ENCODE results near the gene BLCAP.
A peak's percentile ranks its signal among the peaks of the same experiment; 100 is the strongest.
"Not testable (repeated sequence)": the region's sequence is repeated elsewhere in the genome, so short reads cannot be mapped to it uniquely, and the experiment has no call there.

The BLCAP gene, protein sequence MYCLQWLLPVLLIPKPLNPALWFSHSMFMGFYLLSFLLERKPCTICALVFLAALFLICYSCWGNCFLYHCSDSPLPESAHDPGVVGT

DNA sequence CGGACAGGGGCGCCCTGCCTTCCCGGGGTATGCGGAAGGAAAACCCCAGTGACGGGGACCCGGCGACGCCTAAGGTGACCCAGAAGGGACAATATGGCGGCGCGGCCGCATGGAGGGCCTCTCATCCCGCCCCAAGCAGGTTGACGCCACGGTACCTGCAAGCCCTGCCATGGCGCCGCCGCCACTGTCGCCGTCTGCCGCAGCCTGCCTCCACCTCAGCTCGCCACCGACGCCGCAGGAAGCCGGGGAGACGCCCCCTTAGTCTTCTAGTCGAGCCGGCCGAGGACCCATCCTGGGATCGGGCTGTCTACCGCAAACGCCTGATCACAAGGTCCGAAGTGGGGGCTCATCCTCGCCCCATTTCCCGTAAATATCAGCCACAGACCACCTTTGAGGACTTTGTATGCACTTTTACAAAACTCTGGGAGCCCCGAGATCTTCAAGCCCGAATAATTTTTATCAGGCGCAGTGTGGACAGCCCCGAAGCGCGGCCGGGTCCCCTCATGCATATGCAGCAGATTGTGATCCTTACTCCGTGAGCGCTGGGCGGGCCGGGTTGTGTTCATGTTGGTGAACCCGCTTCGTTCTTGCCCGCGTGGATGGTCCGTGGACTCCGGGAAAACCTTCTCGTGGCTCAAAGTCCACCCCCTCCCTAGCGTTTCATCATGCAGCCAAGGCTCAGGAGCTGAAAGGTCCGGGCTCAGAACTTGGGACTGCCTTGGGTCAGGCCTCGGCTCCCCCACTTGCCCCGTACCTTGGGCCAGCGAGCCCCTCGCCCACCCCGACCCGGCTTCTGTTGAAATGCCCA is at the start of gene BLCAP:
BLCAP (minus strand) TSS at position 239 of the 808 bp plus-strand sequence. CDS start 8,702 bp downstream, outside the sequence.
- H3K36me3 ChIP-seq = no peaks in the 10 kb centered on the region
- peak within 1 kb of the TSS; percentile 99 for H3K4me2 ChIP-seq
- no peak for TF ChIP-seq Cebpa-rat (IDR thresholded peaks at IDR 0.05)
- H3K27ac ChIP-seq = peak within 1 kb of the TSS; percentile 99
- no peaks in the 10 kb centered on the region for H3K9me3 ChIP-seq
- peak within 1 kb of the TSS; percentile 94 for H3K4me3 ChIP-seq
- H4K20me1 ChIP-seq = peaks cover 43% of the 10 kb centered on the region
- H3K9ac ChIP-seq = peak within 1 kb of the TSS; percentile 96
- H3K4me1 ChIP-seq = peaks cover 34% of the 10 kb centered on the region
- peaks cover 30% of the 10 kb centered on the region; the same call in 1 of the 2 replicates for H3K27me3 ChIP-seq

DNA sequence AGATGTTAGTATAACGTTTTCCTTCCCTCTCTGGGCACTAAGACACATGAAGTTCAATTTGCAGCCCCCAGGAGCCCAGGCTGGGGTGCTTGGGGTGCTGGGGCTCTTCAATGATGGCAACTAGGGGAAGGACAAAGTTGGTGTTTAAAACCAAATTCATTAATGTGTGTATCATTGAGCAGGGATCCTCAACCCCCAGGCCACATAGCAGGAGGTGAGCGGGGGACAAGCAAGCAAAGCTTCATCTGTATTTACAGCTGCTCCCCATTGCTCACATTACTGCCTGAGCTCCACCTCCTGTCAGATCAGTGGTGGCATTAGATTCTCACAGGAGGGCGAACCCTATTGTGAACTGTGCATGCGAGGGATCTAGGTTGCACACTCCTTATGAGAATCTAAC is 49.8 kb upstream of the BLCAP start:
- not testable (repeated sequence) for H3K9me3 ChIP-seq, H3K36me3 ChIP-seq, H3K9ac ChIP-seq, H3K4me3 ChIP-seq, H3K27ac ChIP-seq, H3K27me3 ChIP-seq
- Histone ChIP-seq H4K20me1 (peaks cover 29% of the 10 kb centered on the region), H3K4me2 (peak overlapping the region; percentile 79), H3K4me1 (peaks cover 32% of the 10 kb centered on the region)

DNA sequence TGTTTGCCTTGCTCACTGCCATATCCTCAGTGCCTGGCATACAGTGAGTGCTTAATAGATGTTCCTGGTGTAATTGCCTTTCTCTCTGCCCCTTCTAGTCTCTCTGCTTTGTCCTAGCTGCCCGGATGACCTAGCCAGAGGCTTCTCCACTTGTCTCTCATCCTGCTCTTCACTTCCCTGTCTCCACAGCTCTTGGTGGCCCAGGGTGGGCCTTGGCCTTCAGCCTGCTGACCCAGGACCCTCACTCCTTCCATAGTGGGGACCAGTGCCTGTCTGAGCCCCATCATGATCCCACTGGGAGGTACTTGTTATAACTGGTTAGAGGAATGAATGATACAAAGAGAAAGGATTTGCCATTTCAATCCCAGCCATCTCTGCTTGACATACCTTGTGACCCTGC is 49.2 kb upstream of the BLCAP start:
- Histone ChIP-seq H3K9me3 (no peaks in the 10 kb centered on the region), H3K36me3 (no peaks in the 10 kb centered on the region), H3K27me3 (no peaks in the 10 kb centered on the region), H3K9ac (no peak overlapping the region), H3K27ac (no peak overlapping the region), H3K4me2 (peak overlapping the region; percentile 79), H3K4me1 (peaks cover 32% of the 10 kb centered on the region), H3K4me3 (no peak overlapping the region), H4K20me1 (peaks cover 29% of the 10 kb centered on the region)
- TF ChIP-seq Cebpa-rat (IDR thresholded peaks at IDR 0.05) = no peak

DNA sequence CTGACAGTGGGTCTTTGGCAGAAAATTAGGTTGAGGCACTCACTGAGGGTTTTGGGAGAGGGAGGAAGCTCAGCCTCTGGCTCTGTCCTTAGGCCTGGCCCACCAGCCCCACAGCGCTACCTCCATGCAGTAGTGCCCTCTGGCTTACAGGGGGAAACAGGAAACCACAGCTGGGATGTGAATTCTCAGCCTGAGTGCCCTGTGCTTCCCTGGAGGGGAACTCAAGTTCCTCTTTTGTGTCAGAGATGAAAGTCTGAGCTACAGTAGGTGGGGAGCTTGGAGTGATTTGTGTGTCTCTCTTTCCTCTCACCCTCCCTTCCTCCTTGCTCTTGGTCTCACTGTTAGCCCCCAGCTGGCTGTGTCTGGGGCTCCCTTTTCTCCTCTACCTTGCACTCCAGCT is 48.2 kb upstream of the BLCAP start:
- Histone ChIP-seq H4K20me1 (peaks cover 29% of the 10 kb centered on the region), H3K4me3 (no peak overlapping the region), H3K27ac (no peak overlapping the region), H3K4me2 (peak overlapping the region; percentile 79), H3K9ac (no peak overlapping the region), H3K27me3 (no peaks in the 10 kb centered on the region), H3K4me1 (peaks cover 32% of the 10 kb centered on the region), H3K36me3 (no peaks in the 10 kb centered on the region), H3K9me3 (no peaks in the 10 kb centered on the region)
- TF ChIP-seq Cebpa-rat (IDR thresholded peaks at IDR 0.05) = no peak

DNA sequence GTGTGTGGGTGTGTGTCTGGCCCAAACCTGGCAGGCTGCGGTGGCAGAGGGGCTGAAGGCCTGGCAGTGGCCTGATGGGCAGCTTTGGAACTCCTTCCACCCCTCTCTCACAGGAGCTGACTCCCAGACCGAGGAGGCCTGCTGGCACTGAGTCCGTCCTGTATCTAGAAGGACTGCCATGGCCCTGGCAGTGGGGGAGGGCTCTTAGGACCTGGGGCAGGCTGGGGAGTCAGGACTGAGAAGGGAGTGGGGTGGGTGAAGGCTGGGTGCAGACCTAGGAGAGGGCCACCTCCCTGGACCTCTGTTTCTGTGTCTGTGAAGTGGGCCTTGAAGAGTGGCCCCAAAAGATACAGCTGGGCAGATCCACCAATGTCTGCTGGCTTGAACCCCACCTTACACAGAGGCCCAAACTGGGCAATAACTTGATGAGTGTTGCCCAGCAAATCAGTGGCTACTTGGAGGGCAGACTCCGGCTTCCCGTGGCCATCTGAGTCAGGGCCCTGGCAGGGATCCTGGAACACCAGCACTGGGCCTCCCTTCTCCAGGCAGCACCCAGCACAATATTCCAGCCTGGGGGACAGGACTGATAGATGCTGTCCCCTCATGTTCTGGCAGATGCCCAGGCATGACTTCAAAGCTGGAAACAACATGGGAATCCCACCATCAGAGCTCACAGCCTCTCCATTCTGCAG is 46.7 kb upstream of the BLCAP start:
- Histone ChIP-seq H3K4me1 (peaks cover 31% of the 10 kb centered on the region), H4K20me1 (peaks cover 29% of the 10 kb centered on the region), H3K27me3 (no peaks in the 10 kb centered on the region)

DNA sequence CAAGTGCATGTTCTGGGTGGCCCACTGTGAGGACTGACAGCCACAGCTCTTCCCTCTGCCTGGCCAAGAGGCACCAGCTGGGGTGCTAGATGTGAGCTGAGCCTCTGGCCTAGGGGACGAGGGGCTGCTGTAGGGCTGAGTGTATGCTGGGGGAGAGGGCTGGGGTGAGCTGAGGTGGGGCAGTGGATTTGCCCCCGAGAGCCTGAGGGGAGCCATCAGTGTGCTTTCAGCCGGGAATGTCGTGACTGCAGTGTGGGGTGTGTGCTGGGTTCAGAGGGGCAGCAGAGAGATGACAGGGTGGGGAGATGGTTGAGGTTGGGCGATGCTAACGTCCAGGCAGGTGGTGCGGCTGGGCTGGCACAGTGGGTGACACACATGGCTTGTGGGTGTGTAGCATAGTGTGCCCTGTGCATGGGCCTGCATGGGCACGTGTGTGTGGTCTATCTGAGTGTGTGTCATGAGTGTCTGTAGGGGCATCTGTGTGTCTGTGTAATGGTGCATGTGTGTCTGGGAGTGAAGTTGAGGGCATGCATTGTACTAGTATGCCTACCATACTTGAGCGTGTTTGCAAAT is 46.0 kb upstream of the BLCAP start:
- peaks cover 29% of the 10 kb centered on the region for H4K20me1 ChIP-seq
- TF ChIP-seq Cebpa-rat (IDR thresholded peaks at IDR 0.05) = no peak
- H3K27me3 ChIP-seq = no peaks in the 10 kb centered on the region
- no peaks in the 10 kb centered on the region for H3K36me3 ChIP-seq
- H3K4me1 ChIP-seq = peaks cover 26% of the 10 kb centered on the region
- H3K27ac ChIP-seq = no peak overlapping the region
- no peaks in the 10 kb centered on the region for H3K9me3 ChIP-seq
- no peak overlapping the region for H3K9ac ChIP-seq
- H3K4me3 ChIP-seq = no peak overlapping the region
- H3K4me2 ChIP-seq = no peak overlapping the region

More for the DNA sequence above, 46.7 kb upstream of the BLCAP start:
- no peak for TF ChIP-seq Cebpa-rat (IDR thresholded peaks at IDR 0.05)
- Histone ChIP-seq H3K9ac (no peak overlapping the region), H3K27ac (no peak overlapping the region), H3K9me3 (no peaks in the 10 kb centered on the region), H3K4me2 (no peak overlapping the region), H3K4me3 (no peak overlapping the region), H3K36me3 (no peaks in the 10 kb centered on the region)

DNA sequence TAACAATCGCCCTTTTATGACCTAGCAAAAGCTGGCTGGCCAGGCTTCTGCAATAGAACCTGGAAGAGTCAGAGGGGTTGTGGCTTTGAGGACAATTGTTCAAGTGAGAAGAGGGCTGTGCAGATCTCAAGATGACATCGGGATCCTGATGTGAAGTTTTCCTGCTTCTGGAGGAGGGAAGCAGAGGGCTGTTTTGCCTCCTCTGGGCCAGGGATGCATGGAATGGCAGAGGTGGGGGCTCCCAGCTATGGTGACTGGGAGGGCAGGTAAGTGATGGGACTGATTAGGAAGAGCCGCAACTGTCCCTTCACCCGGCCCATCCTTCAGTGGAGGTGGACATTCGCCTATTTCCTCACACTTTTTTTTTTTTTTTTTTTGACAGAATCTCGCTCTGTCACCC is 43.4 kb upstream of the BLCAP start:
- H3K36me3 ChIP-seq = no peaks in the 10 kb centered on the region
- TF ChIP-seq Cebpa-rat (IDR thresholded peaks at IDR 0.05) = no peak
- no peaks in the 10 kb centered on the region for H3K27me3 ChIP-seq
- no peak overlapping the region for H3K4me3 ChIP-seq
- H3K4me2 ChIP-seq = no peak overlapping the region
- no peaks in the 10 kb centered on the region for H3K9me3 ChIP-seq
- peaks cover 35% of the 10 kb centered on the region for H3K4me1 ChIP-seq
- peaks cover 19% of the 10 kb centered on the region for H4K20me1 ChIP-seq
- no peak overlapping the region for H3K27ac ChIP-seq
- no peak overlapping the region for H3K9ac ChIP-seq

DNA sequence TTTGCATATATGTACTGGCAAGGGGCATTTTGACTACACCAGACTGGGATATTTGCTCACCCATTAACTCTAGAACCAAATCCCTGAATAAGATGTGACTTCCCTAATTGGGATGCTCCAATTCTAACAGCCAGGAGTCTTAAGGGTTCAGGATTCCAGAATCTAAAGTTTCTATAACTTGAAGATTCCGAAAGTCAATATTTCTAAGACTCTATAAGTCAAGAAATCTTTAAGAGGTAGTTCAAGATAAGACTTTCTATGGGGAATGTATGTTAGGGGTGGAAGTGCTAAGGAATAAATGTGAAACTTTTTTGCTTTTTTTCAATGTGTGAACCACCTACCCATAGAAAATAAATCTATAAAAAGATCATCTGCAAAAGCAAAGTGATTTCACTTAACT is 42.7 kb upstream of the BLCAP start:
- Histone ChIP-seq H3K4me1 (peaks cover 35% of the 10 kb centered on the region), H3K27ac (no peak overlapping the region)

DNA sequence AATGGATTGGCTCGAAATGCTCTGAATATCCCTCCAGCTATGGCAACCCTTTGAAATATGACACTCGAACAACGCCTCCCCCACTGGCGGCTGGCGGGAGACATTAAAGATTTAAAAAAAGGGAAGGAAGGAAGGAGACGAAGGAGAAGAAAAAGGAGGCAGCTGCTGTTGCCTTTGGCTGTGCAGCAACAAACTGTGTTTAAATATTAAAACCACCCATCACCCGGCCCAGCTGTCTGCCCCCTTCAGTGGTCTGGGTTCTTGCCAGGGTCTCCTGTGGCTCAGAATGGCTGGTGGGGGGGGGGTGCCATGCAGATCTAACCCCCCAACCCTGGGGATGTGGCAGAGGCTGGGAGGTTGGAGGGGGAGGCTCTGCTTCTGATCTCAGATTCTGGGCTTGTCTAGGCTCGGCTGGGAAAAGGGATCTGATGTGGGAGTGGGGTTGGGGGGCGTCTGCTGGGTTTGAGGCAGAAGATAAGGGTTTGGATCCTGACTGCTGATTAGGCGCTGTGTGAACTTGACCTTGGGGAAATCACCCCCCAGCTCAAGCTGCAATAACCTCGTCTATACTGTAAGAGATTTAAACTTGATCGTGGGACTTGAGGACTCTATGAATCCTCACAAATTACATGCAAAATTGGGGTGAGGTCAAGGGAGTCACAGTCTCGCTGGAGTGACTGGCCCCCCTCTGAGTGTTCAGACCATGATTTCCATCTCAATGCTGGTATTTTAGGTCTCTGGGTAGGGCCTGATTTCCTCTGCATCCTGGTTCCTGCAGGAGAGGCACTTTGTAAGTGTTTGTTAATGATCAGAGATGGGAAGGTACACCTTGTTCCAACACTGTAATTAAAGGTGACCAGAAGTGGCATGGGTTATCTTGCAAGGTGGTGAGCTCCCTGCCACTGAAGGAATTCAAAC is 40.3 kb upstream of the BLCAP start:
- H3K36me3 ChIP-seq = no peaks in the 10 kb centered on the region
- H3K27ac ChIP-seq = peak overlapping the region; percentile 75; the same call in 1 of the 2 replicates
- no peaks in the 10 kb centered on the region for H3K9me3 ChIP-seq
- peaks cover 45% of the 10 kb centered on the region for H3K4me1 ChIP-seq
- peak overlapping the region; percentile 92 for H3K4me2 ChIP-seq
- H4K20me1 ChIP-seq = no peaks in the 10 kb centered on the region
- TF ChIP-seq Cebpa-rat (IDR thresholded peaks at IDR 0.05) = no peak
- peak overlapping the region; percentile 65; the same call in 1 of the 2 replicates for H3K9ac ChIP-seq
- no peaks in the 10 kb centered on the region for H3K27me3 ChIP-seq
- H3K4me3 ChIP-seq = peak overlapping the region; percentile 48

More for the DNA sequence above, 42.7 kb upstream of the BLCAP start:
- Histone ChIP-seq H3K27me3 (no peaks in the 10 kb centered on the region), H3K36me3 (no peaks in the 10 kb centered on the region), H3K9me3 (no peaks in the 10 kb centered on the region), H3K9ac (no peak overlapping the region), H4K20me1 (peaks cover 15% of the 10 kb centered on the region; the same call in 1 of the 2 replicates), H3K4me2 (no peak overlapping the region), H3K4me3 (no peak overlapping the region)
- TF ChIP-seq Cebpa-rat (IDR thresholded peaks at IDR 0.05) = no peak
